ENCODE measurements around the gene DPF3. TPM values are rescaled to one million over a fixed set of nuclear protein-coding genes. Genes with fewer than 3 reads are reported as not detected.

Gene DPF3
- total RNA-seq, 3 donors from 2014 or later, result 9.3 to 21.9 (median 10.9) TPM

DNA sequence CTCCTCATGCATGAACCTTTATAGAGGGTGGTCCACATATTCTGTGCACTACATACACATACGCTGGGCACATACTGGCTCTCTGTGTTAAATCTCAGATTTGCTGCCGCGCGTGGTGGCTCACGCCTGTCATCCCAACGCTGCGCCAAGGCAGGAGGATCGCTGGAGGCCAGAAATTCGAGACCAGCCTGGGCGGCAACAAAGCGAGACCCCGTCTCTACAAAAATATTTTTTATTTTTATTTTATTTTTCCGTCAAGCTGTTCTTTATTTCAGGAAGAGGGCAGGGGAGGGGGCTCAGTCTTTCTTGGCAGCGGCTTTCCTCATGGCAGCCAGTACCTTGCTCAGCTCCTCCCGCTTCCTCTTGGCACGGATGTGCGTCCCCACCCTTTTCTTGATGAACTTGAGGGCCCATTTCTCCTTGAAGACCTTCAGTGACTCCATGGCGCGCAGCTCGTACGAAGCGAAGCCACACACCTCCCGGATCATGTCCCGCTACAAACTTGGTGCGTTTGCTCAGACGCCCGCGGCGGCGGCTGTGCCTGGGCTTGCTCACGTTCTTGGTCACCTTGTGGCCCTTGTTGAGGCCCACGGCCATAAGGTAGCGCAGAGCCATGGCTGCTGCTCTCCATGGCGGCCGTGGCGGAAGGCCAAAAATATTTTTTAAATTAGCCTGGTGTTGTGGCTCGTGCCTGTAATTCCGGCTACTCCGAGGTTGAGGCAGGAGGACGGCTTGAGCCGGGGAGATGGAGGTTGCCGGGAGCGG, 35.6 kb upstream of the DPF3 start:
- TF ChIP-seq, protein P1, sequence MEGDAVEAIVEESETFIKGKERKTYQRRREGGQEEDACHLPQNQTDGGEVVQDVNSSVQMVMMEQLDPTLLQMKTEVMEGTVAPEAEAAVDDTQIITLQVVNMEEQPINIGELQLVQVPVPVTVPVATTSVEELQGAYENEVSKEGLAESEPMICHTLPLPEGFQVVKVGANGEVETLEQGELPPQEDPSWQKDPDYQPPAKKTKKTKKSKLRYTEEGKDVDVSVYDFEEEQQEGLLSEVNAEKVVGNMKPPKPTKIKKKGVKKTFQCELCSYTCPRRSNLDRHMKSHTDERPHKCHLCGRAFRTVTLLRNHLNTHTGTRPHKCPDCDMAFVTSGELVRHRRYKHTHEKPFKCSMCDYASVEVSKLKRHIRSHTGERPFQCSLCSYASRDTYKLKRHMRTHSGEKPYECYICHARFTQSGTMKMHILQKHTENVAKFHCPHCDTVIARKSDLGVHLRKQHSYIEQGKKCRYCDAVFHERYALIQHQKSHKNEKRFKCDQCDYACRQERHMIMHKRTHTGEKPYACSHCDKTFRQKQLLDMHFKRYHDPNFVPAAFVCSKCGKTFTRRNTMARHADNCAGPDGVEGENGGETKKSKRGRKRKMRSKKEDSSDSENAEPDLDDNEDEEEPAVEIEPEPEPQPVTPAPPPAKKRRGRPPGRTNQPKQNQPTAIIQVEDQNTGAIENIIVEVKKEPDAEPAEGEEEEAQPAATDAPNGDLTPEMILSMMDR (IDR thresholded peaks at IDR 0.05), result no peak
- no peaks in the 10 kb centered on the region for H3K4me1 ChIP-seq (ENCODE audit: low read depth)
- ATAC-seq (no peak), DNase-seq (no peak)
- intact Hi-C loops (cut with DNase I, micrococcal nuclease), result no loop called here
- no peak overlapping the region for H3K4me3 ChIP-seq
- H3K9me3 ChIP-seq, result no peaks in the 10 kb centered on the region
- H3K36me3 ChIP-seq (ENCODE audit: low read depth), result no peaks in the 10 kb centered on the region

DNA sequence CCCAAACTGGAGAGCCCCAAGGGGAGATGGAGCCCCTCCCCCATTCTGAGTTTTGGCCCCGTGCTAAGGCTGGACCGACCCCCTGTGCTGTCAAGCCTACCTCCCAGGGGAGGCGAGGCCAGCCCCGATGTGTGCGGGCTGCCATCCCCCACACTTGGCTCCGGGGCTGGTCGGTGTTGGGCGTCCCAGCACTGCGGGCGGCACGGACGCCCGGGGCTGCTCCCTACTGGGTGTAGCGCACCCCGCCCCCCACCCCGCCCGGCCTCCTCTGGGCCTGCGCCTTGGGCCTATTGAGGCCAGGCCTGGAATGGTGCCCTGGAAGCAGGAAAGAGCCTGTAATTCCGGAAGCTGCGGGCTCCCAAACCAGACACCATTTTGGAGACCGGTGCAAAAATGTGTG, 35.0 kb upstream of the DPF3 start:
- no peak for DNase-seq
- intact Hi-C loops (cut with DNase I, micrococcal nuclease), result no loop called here
- no peak overlapping the region for H3K4me3 ChIP-seq
- H3K9me3 ChIP-seq, result no peaks in the 10 kb centered on the region
- TF ChIP-seq, protein P1 (IDR thresholded peaks at IDR 0.05), result no peak
- no peak for ATAC-seq
- H3K4me1 ChIP-seq (ENCODE audit: low read depth), result no peaks in the 10 kb centered on the region
- H3K36me3 ChIP-seq (ENCODE audit: low read depth), result no peaks in the 10 kb centered on the region

DNA sequence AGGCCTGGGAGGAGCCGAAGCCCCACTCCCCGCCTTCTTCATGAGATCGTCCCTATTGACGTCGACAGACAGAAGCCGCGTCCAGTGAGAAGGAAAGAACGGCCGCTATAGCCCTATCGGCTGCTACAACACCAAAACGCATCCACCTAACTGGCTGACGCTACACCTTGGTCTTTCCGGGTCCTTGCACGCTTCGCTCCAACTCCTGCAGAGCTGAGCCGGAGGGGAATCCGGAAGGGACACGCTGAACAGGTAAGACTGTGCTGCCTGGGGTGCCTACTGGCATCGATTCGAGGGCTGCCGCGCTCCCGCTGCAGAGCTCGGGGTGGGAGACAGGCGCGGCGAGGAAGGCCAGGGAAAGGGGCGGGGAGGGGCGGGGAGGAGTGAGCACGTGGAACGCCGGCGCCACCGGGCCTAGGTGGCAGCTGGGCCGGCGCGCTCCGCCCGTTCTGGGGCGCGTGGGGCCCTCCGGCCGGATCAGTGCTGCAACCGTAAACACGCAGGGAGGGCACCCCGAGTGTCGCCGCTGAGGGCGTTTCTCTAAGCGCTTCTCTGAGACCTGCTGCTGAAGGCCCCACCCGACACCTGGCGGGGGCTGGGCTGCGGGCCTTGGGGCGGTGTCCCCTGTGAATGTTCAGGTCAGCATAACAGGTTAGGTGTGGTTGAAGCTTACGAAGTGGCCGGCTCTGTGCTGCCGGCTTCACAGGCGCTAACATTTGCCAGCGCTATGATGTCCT, 32.6 kb upstream of the DPF3 start, which contains the start of gene DCAF4:
TSS of gene DCAF4 (plus strand) at position 173 of the 737 bp plus-strand sequence. CDS start 11,515 bp downstream, outside the sequence.
- intact Hi-C loops (cut with DNase I, micrococcal nuclease), result no loop called here
- H3K4me1 ChIP-seq (ENCODE audit: low read depth), result no peaks in the 10 kb centered on the region

DNA sequence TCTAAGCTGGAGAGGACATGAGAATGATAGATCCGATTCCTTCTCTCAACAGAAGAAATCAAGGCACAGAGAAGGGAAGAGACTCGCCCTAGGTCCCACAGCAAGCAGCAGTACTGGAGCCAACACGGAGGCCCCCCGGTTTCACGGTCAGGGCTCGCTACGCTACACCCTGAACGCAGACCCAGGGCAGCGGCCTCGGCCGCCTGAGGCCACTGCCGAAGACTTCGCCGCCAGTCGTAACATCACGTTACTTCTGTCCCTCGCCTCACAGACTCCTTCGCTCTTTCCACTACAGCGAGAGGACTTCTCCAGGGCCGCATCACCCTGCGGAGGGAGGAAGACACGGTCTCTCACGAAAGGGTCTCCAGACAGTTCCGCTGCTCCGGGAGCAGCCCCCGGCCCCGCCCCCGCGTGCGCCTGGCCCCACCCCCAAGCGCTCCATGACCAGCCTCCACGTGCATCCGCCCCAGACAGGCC, 32.0 kb upstream of the DPF3 start:
- peak; percentile 38 for ATAC-seq
- Histone ChIP-seq H3K4me3 (peak overlapping the region; percentile 51), H3K9me3 (no peaks in the 10 kb centered on the region), H3K4me1 (ENCODE audit: low read depth) (no peaks in the 10 kb centered on the region), H3K36me3 (ENCODE audit: low read depth) (no peaks in the 10 kb centered on the region)
- intact Hi-C loops (cut with DNase I, micrococcal nuclease), result no loop called here
- DNase-seq, result no peak
- TF ChIP-seq, protein P1 (IDR thresholded peaks at IDR 0.05), result no peak

More for the DNA sequence above, 32.6 kb upstream of the DPF3 start, which contains the start of gene DCAF4:
- Histone ChIP-seq H3K4me3 (peak within 1 kb of the TSS; percentile 51), H3K9me3 (no peaks in the 10 kb centered on the region), H3K36me3 (ENCODE audit: low read depth) (no peaks in the 10 kb centered on the region)
- peak; percentile 95 for ATAC-seq
- DNase-seq, result peak; percentile 95 to 98 (median 96)
- TF ChIP-seq, protein P1 (IDR thresholded peaks at IDR 0.05), result no peak

DNA sequence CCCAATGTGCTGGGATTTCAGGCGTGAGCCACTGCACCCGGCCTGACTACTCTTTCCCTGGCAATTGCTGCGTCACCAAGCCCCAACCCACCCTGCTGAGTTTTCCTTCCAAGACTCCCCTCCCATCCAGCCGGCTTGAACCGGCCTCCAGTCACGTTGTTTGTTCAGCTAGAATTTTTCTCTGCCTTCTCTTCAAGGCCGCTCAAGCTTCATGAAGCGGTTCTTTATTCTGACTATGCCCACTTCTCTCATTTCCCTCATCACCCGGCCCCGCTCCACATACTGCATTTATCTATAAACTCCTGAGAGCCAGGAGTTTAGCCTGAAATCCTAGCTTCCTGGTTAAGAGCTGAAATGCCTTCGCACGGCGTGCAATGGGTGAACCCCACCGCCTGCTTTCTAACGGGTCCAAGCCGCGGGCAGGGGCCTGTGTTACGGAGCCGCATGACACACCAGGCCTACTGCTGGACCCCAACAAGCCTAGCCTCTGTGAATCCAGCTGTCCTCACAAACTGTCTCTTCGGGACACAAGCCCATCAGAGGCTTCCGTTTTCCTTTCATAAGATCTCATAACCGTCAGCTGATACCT, 31.4 kb upstream of the DPF3 start:
- Histone ChIP-seq H3K4me1 (ENCODE audit: low read depth) (no peaks in the 10 kb centered on the region), H3K4me3 (no peak overlapping the region), H3K36me3 (ENCODE audit: low read depth) (no peaks in the 10 kb centered on the region), H3K9me3 (no peaks in the 10 kb centered on the region)
- ATAC-seq (no peak), DNase-seq (peak in 2 of 3 donors; percentile 41 to 57)
- TF ChIP-seq, protein P1 (IDR thresholded peaks at IDR 0.05), result no peak
- intact Hi-C loops (cut with DNase I, micrococcal nuclease), result no loop called here
